Ectodermal cell (in vitro differentiated cells): Measurements from ENCODE around the gene LACTBL1.
"Not testable (repeated sequence)": the region's sequence is repeated elsewhere in the genome, so short reads cannot be mapped to it uniquely, and the experiment has no call there.

Experiments used
- H3K27ac ChIP-seq: 2 replicates; pipeline ENCODE4 v1.7.0; 2013; ENCODE audit warnings: mild to moderate bottlenecking, low read depth, low read length; ENCODE audit not compliant: insufficient read depth, poor library complexity, severe bottlenecking
- H3K27me3 ChIP-seq: 2 replicates; pipeline ENCODE4 v1.7.0; 2013; ENCODE audit warnings: mild to moderate bottlenecking, low read length; ENCODE audit not compliant: insufficient read depth, control insufficient read depth, poor library complexity, severe bottlenecking
- H3K36me3 ChIP-seq: one replicate; pipeline ENCODE4 v1.7.0; 2013; ENCODE audit warnings: low read length; ENCODE audit not compliant: control insufficient read depth, insufficient read depth
- H3K4me1 ChIP-seq: one replicate; pipeline ENCODE4 v1.7.0; 2013; ENCODE audit warnings: low read length; ENCODE audit not compliant: control insufficient read depth, insufficient read depth
- H3K4me3 ChIP-seq: 2 replicates; pipeline ENCODE4 v1.7.0; 2013; ENCODE audit warnings: low read depth, low read length, control low read depth; ENCODE audit not compliant: insufficient read depth
- H3K9me3 ChIP-seq: 2 replicates; pipeline ENCODE4 v1.7.0; 2013; ENCODE audit warnings: mild to moderate bottlenecking, low read length, moderate library complexity; ENCODE audit not compliant: control insufficient read depth
- WGBS, 2 experiments: methylation state at CpG; one replicate each; pipeline ENCODE4 v1.1.7; 2013; ENCODE audit warnings: missing lambda C conversion rate in 2 of 2; 5-methylcytosine and 5-hydroxymethylcytosine counted together

The LACTBL1 gene

DNA sequence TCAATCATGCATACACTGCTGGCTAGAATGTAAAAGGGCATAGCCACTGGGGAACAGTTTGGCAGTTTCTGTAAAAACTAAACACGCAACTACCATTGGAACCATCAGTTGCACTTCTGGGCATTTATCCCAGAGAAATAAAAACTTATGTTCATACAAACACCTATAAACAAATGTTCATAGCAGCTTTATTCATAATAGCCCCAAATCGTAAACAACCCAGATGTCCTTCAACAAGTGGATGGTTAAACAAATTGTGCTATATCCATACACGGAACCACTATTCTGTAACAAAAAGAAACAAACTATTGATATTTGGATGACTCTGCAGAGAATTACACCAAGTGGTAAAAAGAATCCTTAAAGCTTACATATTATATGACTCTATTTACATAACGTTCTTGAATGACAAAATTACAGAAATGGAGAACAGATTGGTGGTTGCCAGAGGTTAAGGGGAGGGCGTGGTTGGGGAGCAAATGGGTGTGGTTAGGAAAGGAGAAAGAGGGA lies 22.8 kb downstream of the LACTBL1 start:
- Histone ChIP-seq H3K4me3 (no peak overlapping the region), H3K36me3 (no peaks in the 10 kb centered on the region), H3K4me1 (no peaks in the 10 kb centered on the region), H3K27me3 (peaks cover 41% of the 10 kb centered on the region), H3K9me3 (no peaks in the 10 kb centered on the region), H3K27ac (no peak overlapping the region)
- WGBS, 2 experiments = 82 to 88% methylated on average over 4 to 5 of the region's 5 CpGs

DNA sequence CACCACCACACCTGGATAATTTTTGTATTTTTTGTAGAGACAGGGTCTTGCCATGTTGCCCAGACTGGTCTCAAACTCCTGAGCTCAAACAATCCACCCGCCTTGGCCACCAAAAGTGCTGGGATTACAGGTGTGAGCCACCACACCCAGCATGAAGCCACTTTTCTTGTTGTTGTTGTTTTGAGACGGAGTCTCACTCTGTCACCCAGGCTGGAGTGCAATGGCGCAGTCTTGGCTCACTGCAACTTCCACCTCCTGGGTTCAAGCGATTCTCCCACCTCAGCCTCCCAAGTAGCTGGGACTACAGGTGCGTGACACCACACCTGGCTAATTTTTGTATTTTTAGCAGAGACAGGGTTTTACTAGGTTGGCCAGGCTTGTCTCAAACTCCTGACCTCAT lies 27.5 kb downstream of the LACTBL1 start:
- H3K27ac ChIP-seq, H3K9me3 ChIP-seq, H3K4me1 ChIP-seq, H3K36me3 ChIP-seq, H3K27me3 ChIP-seq, H3K4me3 ChIP-seq: not testable (repeated sequence)
- WGBS, 2 experiments = 91 to 93% methylated on average over 5 of the region's 5 CpGs

DNA sequence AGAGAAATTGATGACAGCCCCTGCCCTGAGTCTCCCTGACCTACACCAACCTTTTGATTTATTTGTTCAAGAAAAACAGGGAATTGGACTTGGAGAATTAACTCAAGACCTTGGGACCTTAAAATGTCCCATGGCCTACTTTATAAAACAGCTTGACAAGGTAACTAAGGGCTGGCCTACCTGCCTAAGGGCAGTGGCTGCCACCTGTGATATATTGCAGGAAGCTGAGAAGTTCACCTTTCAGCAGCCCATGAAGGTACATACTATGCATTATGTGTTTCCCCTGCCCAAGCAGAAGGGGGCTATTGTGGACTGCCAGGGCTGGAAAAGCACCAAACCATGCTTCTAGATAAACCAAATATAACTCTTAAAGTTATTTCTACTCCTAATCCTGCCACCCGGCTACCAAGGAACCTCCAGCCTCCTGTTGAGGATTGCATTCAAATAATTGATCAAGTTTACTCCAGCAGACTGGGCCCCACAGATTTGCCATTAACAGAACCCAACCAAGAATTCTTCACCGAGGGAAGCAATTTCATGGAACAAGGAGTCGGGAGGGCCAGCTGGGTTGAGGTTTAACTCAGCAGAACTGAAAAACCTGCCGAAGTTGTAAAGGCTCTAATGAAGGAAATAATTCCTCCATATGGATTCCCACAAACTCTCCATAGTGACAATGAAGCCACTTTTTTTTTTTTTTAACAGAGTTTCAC lies 28.2 kb downstream of the LACTBL1 start:
- no peak overlapping the region for H3K4me3 ChIP-seq
- no peaks in the 10 kb centered on the region for H3K36me3 ChIP-seq
- H3K27ac ChIP-seq = no peak overlapping the region
- 88 to 91% methylated on average over 4 of the region's 4 CpGs for WGBS, 2 experiments
- no peaks in the 10 kb centered on the region for H3K27me3 ChIP-seq
- H3K4me1 ChIP-seq = no peaks in the 10 kb centered on the region
- H3K9me3 ChIP-seq = no peaks in the 10 kb centered on the region

DNA sequence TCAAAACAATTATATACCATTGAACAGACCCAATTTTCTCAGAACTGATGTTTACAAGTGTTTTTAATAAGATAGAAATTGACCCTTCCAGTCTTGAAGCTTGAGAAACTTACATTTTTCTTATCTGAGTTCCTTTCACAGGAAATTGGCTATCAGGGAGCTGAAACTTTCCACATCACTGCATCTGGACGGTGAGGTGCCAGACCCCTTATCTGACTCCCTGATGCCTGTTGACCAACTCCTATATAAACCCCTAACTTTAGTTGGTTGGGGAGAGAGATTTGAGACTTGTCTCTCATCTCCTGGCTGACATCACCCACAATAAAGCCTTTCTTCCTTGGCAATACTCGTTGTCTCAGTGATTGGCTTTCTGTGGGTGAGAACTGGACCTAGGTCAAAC lies 31.4 kb downstream of the LACTBL1 start:
- H3K36me3 ChIP-seq = no peaks in the 10 kb centered on the region
- H3K9me3 ChIP-seq = no peaks in the 10 kb centered on the region
- H3K27me3 ChIP-seq = no peaks in the 10 kb centered on the region
- H3K4me3 ChIP-seq = no peak overlapping the region
- WGBS, 2 experiments = 83 to 97% methylated on average over 2 of the region's 2 CpGs
- H3K27ac ChIP-seq = no peak overlapping the region
- no peaks in the 10 kb centered on the region for H3K4me1 ChIP-seq

DNA sequence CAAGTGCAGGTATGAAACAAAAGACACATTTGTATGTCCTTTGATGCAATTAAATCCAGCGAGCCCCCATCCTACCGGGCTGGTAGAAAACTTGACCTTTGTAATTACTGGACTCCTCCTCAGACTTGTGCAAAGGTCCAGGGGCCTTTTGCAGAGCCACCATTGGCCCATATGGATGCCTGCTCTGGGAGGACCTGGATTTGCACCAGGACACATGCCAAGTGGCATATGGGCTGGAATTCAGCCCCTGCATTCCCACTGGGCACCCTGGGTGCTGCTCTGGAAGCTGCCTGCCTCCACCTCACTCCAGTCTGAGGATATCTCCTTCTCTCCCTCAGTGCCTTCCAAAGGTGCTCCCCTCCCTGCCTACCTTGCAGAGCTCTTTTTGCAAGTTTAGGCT lies 36.0 kb downstream of the LACTBL1 start:
- H3K9me3 ChIP-seq = no peaks in the 10 kb centered on the region
- WGBS, 2 experiments = 45% methylated on average over 2 of the region's 2 CpGs
- H3K4me1 ChIP-seq = no peaks in the 10 kb centered on the region
- no peaks in the 10 kb centered on the region for H3K27me3 ChIP-seq
- H3K4me3 ChIP-seq = no peak overlapping the region
- H3K27ac ChIP-seq = no peak overlapping the region
- no peaks in the 10 kb centered on the region for H3K36me3 ChIP-seq

DNA sequence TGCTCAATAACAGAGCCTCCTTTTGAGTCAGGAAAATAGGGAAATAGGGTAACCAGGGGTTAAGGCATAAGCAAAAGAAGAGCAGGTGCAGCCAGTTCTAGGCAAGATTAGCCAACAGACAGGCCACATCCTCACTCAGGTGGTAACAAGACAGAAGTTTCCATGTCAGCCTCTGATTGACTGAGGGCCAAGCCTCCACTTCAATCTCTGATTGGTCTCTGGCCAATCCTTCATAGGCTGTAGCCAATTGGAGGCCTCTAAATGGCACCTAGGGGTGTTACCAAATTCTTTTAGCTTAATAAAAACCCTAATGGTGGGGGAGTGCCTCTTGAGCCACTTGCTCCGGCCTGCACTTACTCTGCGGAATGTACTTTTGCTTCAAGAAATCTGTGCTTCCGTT lies 37.2 kb downstream of the LACTBL1 start:
- 92 to 99% methylated on average over 3 of the region's 3 CpGs for WGBS, 2 experiments
- H3K27ac ChIP-seq = no peak overlapping the region

DNA sequence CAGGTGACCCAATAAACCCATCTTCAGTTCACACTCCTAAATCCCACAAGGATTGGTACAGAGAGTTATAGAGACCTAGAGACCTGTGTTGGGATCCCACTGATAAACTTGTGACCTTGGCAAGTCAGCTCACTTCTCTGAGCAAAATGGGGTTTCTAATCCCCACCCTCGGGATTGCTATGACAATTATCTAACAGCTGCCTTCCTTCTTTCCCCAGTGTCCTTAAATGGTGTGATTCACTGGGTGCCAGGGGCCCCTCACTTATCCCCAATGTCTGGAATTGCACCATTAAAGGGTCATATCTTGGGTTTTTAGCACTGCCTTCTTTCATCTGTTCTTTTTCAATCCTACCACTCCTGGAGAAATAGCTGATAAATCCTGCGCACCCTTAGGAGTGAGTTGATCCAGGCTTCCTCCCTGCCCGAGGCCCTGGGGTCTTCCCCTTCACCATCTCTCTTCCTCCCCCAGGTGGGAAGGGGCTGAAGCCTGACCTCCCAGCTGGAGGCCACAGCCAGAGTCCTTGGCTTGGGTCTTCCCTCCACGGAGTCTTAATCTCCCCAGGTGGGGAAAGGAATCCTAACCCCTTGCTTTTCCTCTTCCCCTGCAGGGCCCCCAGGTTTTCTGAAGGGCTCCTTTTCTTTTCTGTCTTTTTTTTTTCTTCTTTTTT lies 39.7 kb downstream of the LACTBL1 start:
- 64 to 67% methylated on average over 4 of the region's 4 CpGs for WGBS, 2 experiments

More for the DNA sequence above, 37.2 kb downstream of the LACTBL1 start:
- no peaks in the 10 kb centered on the region for H3K36me3 ChIP-seq
- H3K4me3 ChIP-seq = no peak overlapping the region
- H3K9me3 ChIP-seq = no peaks in the 10 kb centered on the region
- H3K4me1 ChIP-seq = no peaks in the 10 kb centered on the region
- H3K27me3 ChIP-seq = no peaks in the 10 kb centered on the region

DNA sequence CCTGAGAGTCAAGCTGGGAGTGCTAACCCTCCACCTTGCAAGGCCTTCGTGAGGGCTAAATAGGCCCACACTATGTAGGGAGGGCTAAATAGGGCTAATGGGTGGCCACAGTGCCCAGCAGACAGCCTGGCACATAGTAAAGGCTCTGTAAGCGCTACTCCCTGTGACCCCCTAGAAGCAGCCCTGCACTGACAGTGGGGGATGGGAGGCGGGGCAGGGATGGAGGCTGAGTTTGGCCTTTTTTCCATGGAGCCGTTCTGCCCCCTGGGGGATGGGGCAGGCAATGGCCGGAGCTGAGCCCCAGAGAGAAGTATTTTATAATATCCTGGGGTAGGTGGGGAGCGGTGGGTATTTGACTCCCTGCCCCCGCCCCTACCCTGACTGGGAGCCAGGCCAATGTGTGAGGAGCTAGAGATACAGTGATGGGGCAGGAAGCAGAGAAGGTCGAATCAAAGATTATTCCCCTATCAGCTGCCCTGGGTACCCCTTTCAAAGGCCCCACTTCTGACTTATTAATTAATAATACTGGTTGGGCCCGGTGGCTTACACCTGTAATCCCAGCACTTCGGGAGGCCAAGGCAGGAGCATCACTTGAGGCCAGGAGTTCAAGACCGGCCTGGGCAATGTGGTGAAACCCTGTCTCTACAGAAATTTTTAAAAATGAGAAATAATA lies 42.3 kb downstream of the LACTBL1 start:
- no peaks in the 10 kb centered on the region for H3K4me1 ChIP-seq
- no peak overlapping the region for H3K4me3 ChIP-seq
- H3K9me3 ChIP-seq = no peaks in the 10 kb centered on the region
- H3K27me3 ChIP-seq = no peaks in the 10 kb centered on the region
- no peak overlapping the region for H3K27ac ChIP-seq
- 48 to 51% methylated on average over 11 of the region's 11 CpGs for WGBS, 2 experiments
- H3K36me3 ChIP-seq = no peaks in the 10 kb centered on the region

More for the DNA sequence above, 39.7 kb downstream of the LACTBL1 start:
- Histone ChIP-seq H3K4me1 (no peaks in the 10 kb centered on the region), H3K36me3 (no peaks in the 10 kb centered on the region), H3K9me3 (no peaks in the 10 kb centered on the region), H3K27ac (no peak overlapping the region), H3K27me3 (no peaks in the 10 kb centered on the region), H3K4me3 (no peak overlapping the region)

DNA sequence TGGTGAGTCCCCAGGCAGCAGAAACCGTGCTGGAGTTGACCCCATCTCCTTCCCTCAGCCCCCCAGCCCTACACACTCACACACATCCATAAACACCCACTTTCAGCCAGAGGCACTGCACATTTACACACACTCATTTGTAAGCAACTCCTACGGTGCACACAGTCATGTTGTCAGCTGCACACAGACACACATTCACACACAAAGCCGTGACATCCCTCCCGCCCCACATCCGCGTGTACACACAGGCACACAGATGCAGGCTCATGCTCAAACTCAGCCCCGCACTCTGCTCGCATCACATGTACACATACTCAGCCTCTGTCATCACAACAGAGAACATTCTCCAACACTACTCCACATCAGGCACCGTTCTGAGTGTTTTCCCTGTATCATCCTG lies 47.6 kb downstream of the LACTBL1 start:
- Histone ChIP-seq H3K27ac (no peak overlapping the region), H3K27me3 (no peaks in the 10 kb centered on the region), H3K4me3 (no peak overlapping the region), H3K9me3 (no peaks in the 10 kb centered on the region), H3K4me1 (peaks cover 7% of the 10 kb centered on the region), H3K36me3 (no peaks in the 10 kb centered on the region)
- WGBS, 2 experiments = 94% methylated on average over 9 of the region's 9 CpGs

DNA sequence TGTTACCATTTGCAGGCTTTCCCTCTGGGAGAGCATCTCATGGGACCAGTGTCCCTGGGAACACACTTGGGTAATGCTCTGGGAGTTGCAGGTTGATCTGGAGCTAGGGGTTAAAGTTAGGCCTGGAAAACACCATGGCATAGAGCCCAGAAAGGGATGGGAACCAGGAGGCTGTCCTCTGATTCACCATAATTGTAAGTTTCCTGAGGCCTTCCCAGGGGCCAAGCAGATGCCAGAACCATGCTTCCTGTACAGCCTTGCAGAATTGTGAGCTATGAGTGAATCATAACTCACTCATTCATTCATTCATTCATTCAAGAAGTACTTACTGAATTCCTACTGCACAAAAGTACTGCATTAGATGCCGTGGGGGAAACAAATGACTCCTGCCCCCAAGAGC lies 50.0 kb downstream of the LACTBL1 start:
- Histone ChIP-seq H3K27me3 (no peaks in the 10 kb centered on the region), H3K27ac (no peak overlapping the region), H3K4me1 (peaks cover 15% of the 10 kb centered on the region), H3K4me3 (no peak overlapping the region), H3K36me3 (no peaks in the 10 kb centered on the region), H3K9me3 (no peaks in the 10 kb centered on the region)
- WGBS, 2 experiments = 93 to 99% methylated on average over 1 of the region's 1 CpG
